ENCODE measurements around the gene SLC4A11. TPM values are rescaled to one million over a fixed set of nuclear protein-coding genes. Genes with fewer than 3 reads are reported as not detected.
A peak's percentile ranks its signal among the peaks of the same experiment; 100 is the strongest.
"Not testable (repeated sequence)": the region's sequence is repeated elsewhere in the genome, so short reads cannot be mapped to it uniquely, and the experiment has no call there.

Gene SLC4A11
- total and polyA plus RNA-seq, 7 donors: 0.10 to 1.4 (median 0.44) TPM

- TF ChIP-seq CTCF (IDR thresholded peaks at IDR 0.05): no peak
- H3K9me3 ChIP-seq: no peaks in the 10 kb centered on the region
Observed at GRCh38 chr20:3183896-3184612, 54.9 kb downstream of the SLC4A11 start.

GRCh38 chr20:3182429-3182828 is 56.6 kb downstream of the SLC4A11 start:
- intact Hi-C loops (cut with DNase I); H3K9me3 ChIP-seq; H3K27me3 ChIP-seq (ENCODE audit: insufficient read depth in 3 of 3, low read length in 2 of 3); H3K4me1 ChIP-seq; H3K4me3 ChIP-seq; H3K27ac ChIP-seq; ATAC-seq: not testable (repeated sequence)
- peaks cover 0 to 23% of the 10 kb centered on the region in 2 donors for H3K36me3 ChIP-seq (ENCODE audit: insufficient read depth in 1 of 2, low read depth in 1 of 2)
- peak in 1 of 2 donors; percentile 7 for DNase-seq
- 95 to 99% (median 96%) methylated on average over 5 of the region's 5 CpGs for WGBS, 3 donors

More at GRCh38 chr20:3183896-3184612, 54.9 kb downstream of the SLC4A11 start:
- Histone ChIP-seq H3K4me1 (no peaks in the 10 kb centered on the region), H3K27ac (no peak overlapping the region), H3K36me3 (ENCODE audit: insufficient read depth in 1 of 2, low read depth in 1 of 2) (peaks cover 0 to 32% of the 10 kb centered on the region in 2 donors), H3K27me3 (ENCODE audit: insufficient read depth in 3 of 3, low read length in 2 of 3) (no peaks in the 10 kb centered on the region), H3K4me3 (no peak overlapping the region)
- WGBS, 3 donors: 93 to 94% (median 93%) methylated on average over 3 of the region's 3 CpGs
- ATAC-seq (no peak), DNase-seq (no peak)
- intact Hi-C loops (cut with DNase I): no loop called here

GRCh38 chr20:3181270-3181669 is 57.7 kb downstream of the SLC4A11 start:
- Histone ChIP-seq H3K36me3 (ENCODE audit: insufficient read depth in 1 of 2, low read depth in 1 of 2) (peaks cover 0 to 23% of the 10 kb centered on the region in 2 donors), H3K27me3 (ENCODE audit: insufficient read depth in 3 of 3, low read length in 2 of 3) (no peaks in the 10 kb centered on the region), H3K27ac (no peak overlapping the region), H3K4me3 (no peak overlapping the region), H3K4me1 (no peaks in the 10 kb centered on the region), H3K9me3 (no peaks in the 10 kb centered on the region)
- ATAC-seq (no peak), DNase-seq (no peak)
- no peak for TF ChIP-seq CTCF (IDR thresholded peaks at IDR 0.05)
- intact Hi-C loops (cut with DNase I): no loop called here
- 75 to 81% (median 79%) methylated on average over 5 of the region's 5 CpGs for WGBS, 3 donors

GRCh38 chr20:3180319-3180718 is 58.7 kb downstream of the SLC4A11 start:
- Histone ChIP-seq H3K27ac (no peak overlapping the region), H3K36me3 (ENCODE audit: insufficient read depth in 1 of 2, low read depth in 1 of 2) (peaks cover 0 to 23% of the 10 kb centered on the region in 2 donors), H3K4me1 (peaks cover 3% of the 10 kb centered on the region), H3K9me3 (no peaks in the 10 kb centered on the region), H3K27me3 (ENCODE audit: insufficient read depth in 3 of 3, low read length in 2 of 3) (no peaks in the 10 kb centered on the region), H3K4me3 (no peak overlapping the region)
- intact Hi-C loops (cut with DNase I): no loop called here
- no peak for ATAC-seq
- DNase-seq: no peak
- no peak for TF ChIP-seq CTCF (IDR thresholded peaks at IDR 0.05)
- WGBS, 3 donors: 58 to 73% (median 70%) methylated on average over 4 of the region's 4 CpGs

GRCh38 chr20:3177746-3178485 is 61.1 kb downstream of the SLC4A11 start:
- Histone ChIP-seq H3K36me3 (ENCODE audit: insufficient read depth in 1 of 2, low read depth in 1 of 2) (peaks cover 0 to 16% of the 10 kb centered on the region in 2 donors), H3K4me1 (peaks cover 13% of the 10 kb centered on the region), H3K27ac (peak overlapping the region; percentile 30), H3K4me3 (no peak overlapping the region), H3K9me3 (no peaks in the 10 kb centered on the region), H3K27me3 (ENCODE audit: insufficient read depth in 3 of 3, low read length in 2 of 3) (no peaks in the 10 kb centered on the region)
- DNase-seq (peak in 1 of 2 donors; percentile 17), ATAC-seq (no peak)
- WGBS, 3 donors: 80 to 87% (median 81%) methylated on average over 8 of the region's 8 CpGs
- TF ChIP-seq CTCF (IDR thresholded peaks at IDR 0.05): no peak
- intact Hi-C loops (cut with DNase I): no loop called here

All from psoas muscle (tissue), 8 donors.